Peyer's patch (tissue), 4 donors: ENCODE measurements around the gene CMKLR1.

ENCODE experiments used
- CTCF ChIP-seq, 6 experiments: fragments of 450-650 bp in 4 of 6; fragments of 200-600 bp in 2 of 6; sonication (generic) in 1 of 6; IDR thresholded peaks; one replicate each; pipeline ENCODE4 v1.5.1; 2017 to 2019; ENCODE audit warnings: antibody characterized with exemption in 6 of 6, mild to moderate bottlenecking in 3 of 6, moderate library complexity in 1 of 6
- POLR2A ChIP-seq, 2 donors: fragments of 450-650 bp; IDR thresholded peaks; one replicate each; pipeline ENCODE4 v1.5.1; 2017; ENCODE audit warnings: antibody characterized with exemption in 2 of 2, mild to moderate bottlenecking in 2 of 2, moderate library complexity in 2 of 2

GRCh38 chr12:108318472-108319275 is 20.4 kb downstream of the CMKLR1 start:
- TF ChIP-seq POLR2A (IDR thresholded peaks at IDR 0.05) (no peak), CTCF (IDR thresholded peaks at IDR 0.05) (no peak)
